ENCODE measurements around the gene ATF7IP. TPM values are rescaled to one million over a fixed set of nuclear protein-coding genes. Genes with fewer than 3 reads are reported as not detected.
"Not testable (repeated sequence)": the region's sequence is repeated elsewhere in the genome, so short reads cannot be mapped to it uniquely, and the experiment has no call there.

Gene ATF7IP
- total RNA-seq, 1 donor from 2014 or later: 55.0 TPM

GRCh38 chr12:14379508-14379907 lies 14.0 kb downstream of the ATF7IP start:
- ATAC-seq: no peak

- ATAC-seq: peak; percentile 93
These were observed 19.5 kb downstream of the ATF7IP start for GRCh38 chr12:14384783-14385638.

GRCh38 chr12:14387219-14387871 lies 21.9 kb downstream of the ATF7IP start:
- ATAC-seq: no peak

DNA sequence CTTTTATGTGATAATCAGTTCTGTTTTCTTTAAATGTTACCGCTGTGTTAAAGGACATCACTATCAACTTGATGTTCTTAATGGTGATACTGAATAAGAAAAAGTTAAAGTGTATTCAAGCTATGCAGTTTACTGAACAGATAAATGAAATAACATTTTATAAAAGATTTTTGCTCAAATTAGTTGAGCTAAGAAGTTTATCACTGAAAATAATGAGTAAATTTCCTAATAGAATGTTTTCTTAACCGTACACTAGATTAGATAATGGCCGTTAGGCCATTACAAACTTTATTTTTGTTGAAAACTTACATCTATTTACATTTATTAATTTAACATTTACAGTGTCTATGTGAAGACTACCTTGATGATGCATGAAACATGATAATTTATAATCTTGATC lies 25.0 kb downstream of the ATF7IP start:
- ATAC-seq: no peak

- no peak for ATAC-seq
These were observed 25.5 kb downstream of the ATF7IP start for GRCh38 chr12:14390870-14391530.

DNA sequence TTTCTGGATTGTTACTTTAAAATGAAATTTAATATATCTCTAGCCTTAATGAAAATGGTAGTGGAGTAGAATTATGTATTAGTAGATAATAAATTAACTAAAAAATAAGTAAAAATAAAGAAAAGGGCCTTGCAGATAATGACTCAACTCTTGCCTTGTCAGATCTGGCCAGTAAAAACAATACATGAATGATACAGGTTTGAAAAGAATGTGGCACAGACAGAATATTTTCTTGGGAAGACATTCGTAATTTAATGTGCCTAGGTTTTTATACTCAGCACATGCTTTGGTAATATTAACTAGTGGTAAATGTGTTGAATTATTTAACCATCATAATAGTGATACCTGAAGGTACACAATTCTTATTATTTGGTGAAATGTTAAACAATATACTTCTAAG lies 28.3 kb downstream of the ATF7IP start:
- ATAC-seq: no peak

DNA sequence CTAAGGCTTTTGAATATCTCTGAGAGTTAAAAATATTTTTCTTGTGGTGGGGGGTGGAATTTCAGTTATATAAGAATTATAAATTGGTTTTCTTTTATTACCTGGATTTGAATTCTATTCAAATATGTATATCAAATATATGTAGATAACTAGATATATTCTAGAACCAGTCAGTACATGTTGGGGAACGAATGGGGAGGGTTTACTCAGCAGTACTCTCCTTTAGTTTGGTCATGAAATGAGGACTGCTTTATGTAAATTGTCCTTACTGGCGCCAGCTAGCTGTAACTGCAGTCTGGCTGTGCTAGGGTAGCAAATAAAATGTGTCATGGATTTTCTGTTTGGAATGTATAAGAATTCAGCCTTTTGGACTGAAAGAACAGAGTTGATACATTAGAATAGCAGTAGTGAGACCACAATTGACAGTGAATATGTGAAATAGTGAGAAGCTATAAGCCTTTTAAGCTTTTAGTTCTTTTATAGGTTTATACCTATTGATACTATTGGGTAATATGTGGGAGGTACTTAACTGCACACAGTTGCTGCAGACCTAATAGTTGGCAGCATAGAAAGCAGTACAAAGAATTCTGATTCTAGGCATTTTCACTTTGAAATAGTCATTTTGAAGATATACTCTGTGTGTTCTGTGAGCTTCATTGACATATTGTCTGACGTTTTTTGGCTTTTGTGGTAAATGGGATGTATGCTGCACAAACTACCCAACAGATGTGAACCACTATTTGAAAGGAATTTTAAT lies 29.0 kb downstream of the ATF7IP start:
- peak; percentile 96 for ATAC-seq

GRCh38 chr12:14395074-14395778 lies 29.7 kb downstream of the ATF7IP start:
- peak; percentile 24 for ATAC-seq

DNA sequence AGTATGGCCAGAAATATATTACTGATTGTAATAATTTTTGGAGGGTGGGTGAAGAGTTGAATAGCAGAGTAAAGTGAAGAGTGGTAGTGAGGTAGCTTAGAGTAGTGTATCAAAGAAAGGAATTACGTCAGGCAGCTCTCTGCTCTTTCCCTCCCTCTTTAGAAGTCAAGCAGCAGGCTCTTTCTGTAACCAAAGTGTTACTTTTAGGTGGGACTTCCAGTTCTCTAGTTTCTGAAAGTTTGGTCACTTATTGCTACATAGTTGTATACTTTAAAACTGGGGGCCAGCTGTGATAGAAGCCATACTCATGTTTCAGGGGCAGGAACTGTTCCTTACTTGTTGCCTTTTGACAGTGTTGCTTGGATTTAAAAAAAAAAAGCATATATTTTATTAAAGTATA lies 30.6 kb downstream of the ATF7IP start:
- ATAC-seq: no peak

- ATAC-seq: peak; percentile 54
These were observed 34.4 kb downstream of the ATF7IP start for GRCh38 chr12:14399871-14400270.

DNA sequence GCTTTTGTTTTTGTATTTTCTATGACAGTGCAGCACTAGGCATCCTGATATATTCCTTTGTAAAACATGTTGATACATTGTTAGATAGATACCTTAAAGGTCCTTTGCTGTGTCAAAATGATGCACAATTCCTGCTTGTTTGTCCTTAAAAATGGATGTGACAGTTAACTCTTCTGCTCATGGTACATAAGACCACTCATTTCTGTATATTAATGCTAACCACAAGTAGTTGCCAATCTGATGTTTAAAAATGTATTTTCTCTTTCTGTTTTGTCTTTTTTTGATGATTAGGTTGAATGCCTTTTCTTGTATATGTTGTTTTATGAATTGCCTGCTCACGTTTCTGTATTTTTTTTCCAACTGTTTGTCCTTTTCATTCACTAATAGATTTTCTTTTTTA lies 35.1 kb downstream of the ATF7IP start:
- ATAC-seq: no peak

DNA sequence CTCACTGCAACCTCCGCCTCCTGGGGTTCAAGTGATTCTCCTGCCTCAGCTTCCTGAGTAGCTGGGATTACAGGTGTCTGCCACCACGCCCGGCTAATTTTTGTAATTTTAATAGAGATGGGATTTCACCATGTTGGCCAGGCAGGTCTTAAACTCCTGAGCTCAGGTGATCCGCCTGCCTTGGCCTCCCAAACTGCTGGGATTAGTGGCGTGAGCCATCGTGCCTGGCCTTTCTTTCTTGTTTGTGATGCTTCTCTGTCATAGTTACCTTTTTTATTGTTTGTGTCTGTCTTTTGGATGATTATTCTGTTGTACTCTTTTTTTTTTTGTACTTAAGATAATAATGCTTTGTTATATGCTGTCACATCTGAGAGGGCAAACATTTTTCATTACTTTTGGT lies 35.8 kb downstream of the ATF7IP start:
- ATAC-seq: not testable (repeated sequence)

GRCh38 chr12:14402697-14403096 lies 37.2 kb downstream of the ATF7IP start:
- ATAC-seq: no peak

DNA sequence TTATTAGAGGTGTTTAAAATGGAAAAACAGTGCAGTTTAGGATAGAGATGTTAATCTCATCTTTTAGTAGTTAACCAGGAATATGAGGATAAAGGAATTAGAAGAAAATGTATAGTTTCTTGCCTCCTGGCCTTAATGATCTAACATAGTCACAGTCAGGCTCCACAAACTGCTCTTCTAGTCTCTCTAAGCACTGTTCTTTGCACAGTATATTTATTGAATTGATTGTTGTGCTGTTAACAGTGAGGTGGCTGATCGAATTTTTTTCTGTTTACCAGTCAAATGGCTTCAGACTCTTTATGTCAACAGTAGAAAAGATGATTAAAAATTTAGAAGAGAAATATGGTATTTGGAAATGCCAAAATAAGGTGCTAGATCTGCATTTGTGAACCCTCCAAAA lies 37.8 kb downstream of the ATF7IP start:
- ATAC-seq: no peak

- ATAC-seq: no peak
These were observed 38.3 kb downstream of the ATF7IP start for GRCh38 chr12:14403711-14404196.

- ATAC-seq: not testable (repeated sequence)
These were observed 39.9 kb downstream of the ATF7IP start for GRCh38 chr12:14405407-14405806.

DNA sequence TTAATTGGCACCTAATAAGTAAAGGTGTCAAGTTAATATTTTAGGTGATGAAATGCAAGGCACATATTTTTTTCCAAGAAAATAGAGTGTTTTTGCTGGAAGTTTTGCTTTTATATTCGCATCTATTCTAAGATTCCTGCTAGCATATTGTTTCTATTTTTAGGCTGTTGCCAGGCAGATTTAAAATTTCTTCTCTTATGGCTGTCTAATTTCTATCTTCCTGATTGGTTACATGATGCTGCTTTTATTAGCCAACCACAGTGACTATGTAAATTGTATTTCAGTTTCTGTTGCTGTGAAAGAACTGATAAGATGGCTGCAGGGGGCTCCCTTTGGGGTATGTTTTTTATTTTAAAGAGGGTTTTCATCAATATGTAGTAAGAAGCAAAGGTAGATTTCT lies 42.7 kb downstream of the ATF7IP start:
- ATAC-seq: no peak

- no peak for ATAC-seq
These were observed 44.7 kb downstream of the ATF7IP start for GRCh38 chr12:14410177-14410576.

GRCh38 chr12:14410841-14411569 lies 45.5 kb downstream of the ATF7IP start:
- peak; percentile 26 for ATAC-seq

GRCh38 chr12:14416658-14417057 lies 51.2 kb downstream of the ATF7IP start:
- ATAC-seq: peak; percentile 34

- peak; percentile 52 for ATAC-seq
These were observed 52.2 kb downstream of the ATF7IP start for GRCh38 chr12:14417715-14418114.

Data from esophagus mucosa (tissue), 1 donor.